A549 treated with Mapracorat at 1 μM for 4 hours (cell line): Measurements from ENCODE around the gene C16orf96. TPM values are rescaled to one million over a fixed set of nuclear protein-coding genes. Genes with fewer than 3 reads are reported as not detected.

Experiments
- total RNA-seq: library from RNA; stranded (reverse); fragments of 200-300 nt; extraction: Qiagen RNA extraction; gene quantifications from 5 replicates; pipeline ENCODE4 v1.2.3, GENCODE V29; 2022

Gene C16orf96
- total RNA-seq, result 0.03 to 0.06 TPM (median 0.05 TPM) in 3 of 5 replicates, not detected in the others

GRCh38 chr16:4556112-4556511 is at the start of gene C16orf96:
TSS of gene C16orf96 (plus strand) at chr16:4556340. CDS start at chr16:4556490, 150 bp downstream.

GRCh38 chr16:4538350-4539235 is 17.5 kb upstream of the C16orf96 start, which contains the start of gene CDIP1:
TSS of gene CDIP1 (minus strand) at chr16:4538773. CDS start at chr16:4514130, 24,643 bp downstream.

DNA sequence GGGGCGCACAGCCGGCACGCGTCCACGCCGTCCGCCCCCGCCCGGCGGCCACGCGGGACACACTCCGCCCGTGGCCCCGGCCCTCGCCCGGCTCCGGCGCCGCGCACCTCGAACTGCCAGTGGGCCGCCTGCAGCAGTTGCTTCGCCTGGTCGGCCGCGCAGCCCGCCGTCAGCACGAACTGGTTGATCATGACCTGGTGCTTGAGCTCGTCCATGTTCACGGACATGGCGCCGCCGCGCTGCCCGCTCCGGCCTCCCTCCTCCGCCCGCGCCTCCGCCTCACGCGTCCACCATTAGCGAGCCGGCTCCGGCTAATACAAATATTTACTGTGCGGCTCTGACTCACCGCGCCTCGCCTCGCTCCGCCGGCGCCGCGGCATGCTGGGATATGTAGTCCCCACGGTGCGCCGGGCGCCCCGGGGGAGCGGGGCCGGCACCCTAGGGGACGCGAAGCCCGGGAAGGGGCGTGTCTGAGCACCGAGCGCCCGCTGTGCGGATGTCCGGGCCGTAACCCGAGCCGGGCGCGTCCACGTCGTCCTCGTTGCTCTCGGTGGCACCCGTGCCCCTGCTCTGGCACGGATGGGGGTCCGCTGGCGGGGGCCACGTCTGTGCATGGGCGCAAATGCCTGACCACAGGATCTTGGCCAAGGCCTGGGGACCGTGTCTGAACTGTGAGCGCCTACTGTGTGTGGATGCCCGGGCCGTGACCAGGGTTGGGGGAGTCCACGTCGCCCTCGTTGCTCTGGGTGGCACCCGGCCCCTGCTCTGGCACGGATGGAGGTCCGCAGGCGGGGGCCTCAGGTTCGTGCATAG is 58.6 kb downstream of the C16orf96 start, which contains the start of gene UBALD1:
TSS of gene UBALD1 (minus strand) at position 318 of the 813 bp plus-strand sequence. CDS start at position 227, 91 bp downstream.

GRCh38 chr16:4624015-4624826 is 68.1 kb downstream of the C16orf96 start, which contains the start of gene MGRN1:
TSS of gene MGRN1 (plus strand) at chr16:4624826. CDS start at chr16:4624961, 135 bp downstream.

Other genes with a start within 250 kb of the C16orf96 start
- gene GLIS2, start 240.3 kb upstream of the C16orf96 start, total RNA-seq, result 21.3 to 28.3 TPM (median 25.8 TPM) in 5 replicates
- gene PAM16, start 205.0 kb upstream of the C16orf96 start, total RNA-seq, result 63.5 to 78.0 TPM (median 70.8 TPM) in 5 replicates
- 3.3 to 6.1 TPM (median 5.8 TPM) in 5 replicates for gene VASN, start 184.5 kb upstream of the C16orf96 start, total RNA-seq
- gene CORO7, start 139.7 kb upstream of the C16orf96 start, total RNA-seq, result 15.7 to 20.1 TPM (median 19.3 TPM) in 5 replicates
- 52.8 to 69.1 TPM (median 67.9 TPM) in 5 replicates for gene DNAJA3, start 130.5 kb upstream of the C16orf96 start, total RNA-seq
- gene NMRAL1, start 81.7 kb upstream of the C16orf96 start, total RNA-seq, result 42.9 to 48.2 TPM (median 47.4 TPM) in 5 replicates
- 59.8 to 67.5 TPM (median 63.6 TPM) in 5 replicates for gene HMOX2, start 79.9 kb upstream of the C16orf96 start, total RNA-seq
- 12.4 to 15.9 TPM (median 13.8 TPM) in 5 replicates for gene CDIP1, start 17.6 kb upstream of the C16orf96 start, total RNA-seq
- gene UBALD1, start 58.5 kb downstream of the C16orf96 start, total RNA-seq, result 36.4 to 66.1 TPM (median 59.6 TPM) in 5 replicates
- 34.3 to 43.9 TPM (median 40.1 TPM) in 5 replicates for gene MGRN1, start 68.5 kb downstream of the C16orf96 start, total RNA-seq
- 15.8 to 26.7 TPM (median 25.1 TPM) in 5 replicates for gene NUDT16L1, start 137.2 kb downstream of the C16orf96 start, total RNA-seq
- gene ANKS3, start 177.9 kb downstream of the C16orf96 start, total RNA-seq, result 21.0 to 28.8 TPM (median 27.7 TPM) in 5 replicates
- 0.87 to 2.6 TPM (median 1.6 TPM) in 5 replicates for gene DNAAF8, start 178.2 kb downstream of the C16orf96 start, total RNA-seq
- gene ZNF500, start 210.8 kb downstream of the C16orf96 start, total RNA-seq, result 6.4 to 9.1 TPM (median 8.4 TPM) in 5 replicates
- not detected in 5 replicates for gene SEPTIN12, start 232.0 kb downstream of the C16orf96 start, total RNA-seq
- not detected in 5 replicates for gene SMIM22, start 239.0 kb downstream of the C16orf96 start, total RNA-seq
- 10.6 to 17.8 TPM (median 13.9 TPM) in 5 replicates for gene ROGDI, start 246.3 kb downstream of the C16orf96 start, total RNA-seq